ENCODE measurements around the gene NOS1AP.

DNA sequence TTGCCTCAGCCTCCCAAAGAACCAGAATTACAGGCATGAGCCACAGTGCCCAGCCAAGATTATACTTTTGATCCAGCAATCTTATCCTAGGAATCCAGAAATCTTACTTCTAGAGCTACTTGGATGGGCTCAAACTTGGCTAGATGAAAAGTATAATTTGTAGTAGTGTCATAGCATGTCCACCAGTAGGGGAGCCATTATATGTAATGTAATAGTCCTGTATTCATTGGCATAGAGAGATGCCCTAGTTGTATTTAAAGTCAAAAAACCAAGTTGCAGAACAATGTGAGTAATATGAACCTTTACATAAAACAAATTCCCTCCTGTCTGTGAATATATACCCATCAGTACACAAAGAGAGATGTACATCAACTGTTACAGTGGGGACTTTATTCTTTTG, 83.9 kb downstream of the NOS1AP start:
- TF ChIP-seq, protein P1, sequence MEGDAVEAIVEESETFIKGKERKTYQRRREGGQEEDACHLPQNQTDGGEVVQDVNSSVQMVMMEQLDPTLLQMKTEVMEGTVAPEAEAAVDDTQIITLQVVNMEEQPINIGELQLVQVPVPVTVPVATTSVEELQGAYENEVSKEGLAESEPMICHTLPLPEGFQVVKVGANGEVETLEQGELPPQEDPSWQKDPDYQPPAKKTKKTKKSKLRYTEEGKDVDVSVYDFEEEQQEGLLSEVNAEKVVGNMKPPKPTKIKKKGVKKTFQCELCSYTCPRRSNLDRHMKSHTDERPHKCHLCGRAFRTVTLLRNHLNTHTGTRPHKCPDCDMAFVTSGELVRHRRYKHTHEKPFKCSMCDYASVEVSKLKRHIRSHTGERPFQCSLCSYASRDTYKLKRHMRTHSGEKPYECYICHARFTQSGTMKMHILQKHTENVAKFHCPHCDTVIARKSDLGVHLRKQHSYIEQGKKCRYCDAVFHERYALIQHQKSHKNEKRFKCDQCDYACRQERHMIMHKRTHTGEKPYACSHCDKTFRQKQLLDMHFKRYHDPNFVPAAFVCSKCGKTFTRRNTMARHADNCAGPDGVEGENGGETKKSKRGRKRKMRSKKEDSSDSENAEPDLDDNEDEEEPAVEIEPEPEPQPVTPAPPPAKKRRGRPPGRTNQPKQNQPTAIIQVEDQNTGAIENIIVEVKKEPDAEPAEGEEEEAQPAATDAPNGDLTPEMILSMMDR (conservative IDR thresholded peaks at IDR 0.05; ENCODE audit: low read depth in 2 of 2): no peak
- no peak for TF ChIP-seq ZNF114 (CRISPR knock-in tag; IDR thresholded peaks at IDR 0.05)
